HG02798 (cell line): ENCODE data around the gene PCBP1.
"Not testable (repeated sequence)": the region's sequence is repeated elsewhere in the genome, so short reads cannot be mapped to it uniquely, and the experiment has no call there.

Experiments
- ATAC-seq: cut with Tn5 transposase; IDR thresholded peaks from one replicate; pipeline ENCODE4 v1.9.1; 2021; ENCODE audit warnings: mild to moderate bottlenecking; ENCODE audit not compliant: unreplicated experiment, poor library complexity

The PCBP1 gene

GRCh38 chr2:70095720-70096670 is 8.7 kb downstream of the PCBP1 start:
- ATAC-seq, result no peak

GRCh38 chr2:70098032-70098431 is 10.8 kb downstream of the PCBP1 start:
- ATAC-seq, result no peak

- no peak for ATAC-seq
Measured at GRCh38 chr2:70099270-70099669, 12.0 kb downstream of the PCBP1 start.

GRCh38 chr2:70101174-70101573 is 13.9 kb downstream of the PCBP1 start:
- ATAC-seq, result no peak

- not testable (repeated sequence) for ATAC-seq
Measured at GRCh38 chr2:70101686-70102085, 14.4 kb downstream of the PCBP1 start.

- not testable (repeated sequence) for ATAC-seq
Measured at GRCh38 chr2:70102323-70102905, 15.1 kb downstream of the PCBP1 start.

- peak; percentile 41 for ATAC-seq
Measured at GRCh38 chr2:70103531-70104061, 16.3 kb downstream of the PCBP1 start.

- no peak for ATAC-seq
Measured at GRCh38 chr2:70104231-70105111, 17.2 kb downstream of the PCBP1 start.

GRCh38 chr2:70106138-70106537 is 18.9 kb downstream of the PCBP1 start:
- not testable (repeated sequence) for ATAC-seq

- ATAC-seq, result not testable (repeated sequence)
Measured at GRCh38 chr2:70110397-70110796, 23.1 kb downstream of the PCBP1 start.

GRCh38 chr2:70111752-70112591 is 24.7 kb downstream of the PCBP1 start:
- ATAC-seq, result no peak

GRCh38 chr2:70113359-70114070 is 26.2 kb downstream of the PCBP1 start:
- ATAC-seq, result no peak

- peak; percentile 56 for ATAC-seq
Measured at GRCh38 chr2:70115646-70116442, 28.6 kb downstream of the PCBP1 start.

- no peak for ATAC-seq
Measured at GRCh38 chr2:70116936-70117552, 29.8 kb downstream of the PCBP1 start.

- no peak for ATAC-seq
Measured at GRCh38 chr2:70118798-70119454, 31.6 kb downstream of the PCBP1 start.

GRCh38 chr2:70121627-70122372 is 34.5 kb downstream of the PCBP1 start:
- ATAC-seq, result no peak
